OCI-LY7 (cell line): ENCODE results near the gene ALG9. TPM values are rescaled to one million over a fixed set of nuclear protein-coding genes. Genes with fewer than 3 reads are reported as not detected.

Source experiments
- BruUV-seq: library from RNA; stranded (reverse); fragments of 400-500 nt; replicated peaks from 2 replicates; lab custom pipeline; 2021; lab: Mats Ljungman, UMichigan
- CTCF ChIA-PET: fragments of 300-600 bp; sonication (Branson Sonifier 250); formaldehyde crosslinking; loops from one replicate; lab custom pipeline; 2022; ENCODE audit warnings: antibody characterized with exemption; ENCODE audit not compliant: unreplicated experiment; lab: Charles Lee
- POLR2A ChIA-PET: fragments of 300-600 bp; sonication (Branson Sonifier 250); formaldehyde crosslinking; loops from one replicate; lab custom pipeline; 2022; ENCODE audit warnings: antibody characterized with exemption; lab: Charles Lee
- DNase-seq: peaks from one replicate; pipeline ENCODE4 v3.0.0-alpha.2; 2015; ENCODE audit warnings: low spot score
- H2AFZ ChIP-seq: fragments of 200-600 bp; sonication (generic), shearing (Covaris generic); 2 replicates; pipeline ENCODE4 v1.6.1; 2014; ENCODE audit warnings: mild to moderate bottlenecking, antibody characterized with exemption, low read length, moderate library complexity
- H3K27ac ChIP-seq: fragments of 200-600 bp; sonication (generic); 2 replicates; pipeline ENCODE4 v1.5.1; 2014; ENCODE audit warnings: mixed run types, low read depth, mild to moderate bottlenecking, moderate library complexity, low read length, inconsistent platforms; ENCODE audit not compliant: poor library complexity, severe bottlenecking
- H3K36me3 ChIP-seq: fragments of 200-600 bp; sonication (generic); 2 replicates; pipeline ENCODE4 v1.6.1; 2014; ENCODE audit warnings: mild to moderate bottlenecking, antibody characterized with exemption, low read length, moderate library complexity, mixed read lengths; ENCODE audit not compliant: insufficient read depth
- H3K4me1 ChIP-seq: fragments of 200-600 bp; sonication (generic); 2 replicates; pipeline ENCODE4 v1.5.1; 2014; ENCODE audit warnings: mild to moderate bottlenecking, low read length; ENCODE audit not compliant: insufficient read depth, poor library complexity, severe bottlenecking
- H3K4me2 ChIP-seq: fragments of 200-600 bp; sonication (generic); 2 replicates; pipeline ENCODE4 v1.6.1; 2014; ENCODE audit warnings: mild to moderate bottlenecking, low read length
- H3K4me3 ChIP-seq: fragments of 200-600 bp; sonication (generic); 2 replicates; pipeline ENCODE4 v1.5.1; 2014; ENCODE audit warnings: mild to moderate bottlenecking, low read depth, low read length; ENCODE audit not compliant: poor library complexity, severe bottlenecking
- H3K79me2 ChIP-seq: fragments of 200-600 bp; sonication (generic); 2 replicates; pipeline ENCODE4 v1.6.1; 2016; ENCODE audit warnings: low read depth, mild to moderate bottlenecking, low read length, moderate library complexity, mixed read lengths; ENCODE audit not compliant: insufficient read depth
- H3K9me2 ChIP-seq: fragments of 200-600 bp; sonication (generic); 2 replicates; pipeline ENCODE4 v1.6.1; 2016; ENCODE audit warnings: mild to moderate bottlenecking, low read length, mixed read lengths; ENCODE audit not compliant: insufficient read depth
- H3K9me3 ChIP-seq: fragments of 200-600 bp; sonication (generic); 2 replicates; pipeline ENCODE4 v1.6.1; 2014; ENCODE audit warnings: mild to moderate bottlenecking, mixed run types, low read length, mixed read lengths
- H4K20me1 ChIP-seq: fragments of 200-600 bp; sonication (generic); 2 replicates; pipeline ENCODE4 v1.6.1; 2014; ENCODE audit warnings: mild to moderate bottlenecking, antibody characterized with exemption, low read length, moderate library complexity, mixed read lengths; ENCODE audit not compliant: insufficient read depth
- EZH2phosphoT487 ChIP-seq: fragments of 200-600 bp; sonication (generic); IDR thresholded peaks from 2 replicates; pipeline ENCODE4 v1.6.1; 2018; ENCODE audit warnings: low read depth, borderline replicate concordance, mild to moderate bottlenecking, mixed run types, antibody characterized with exemption, low read length, moderate library complexity, mixed read lengths
- intact Hi-C: fragments of 100-400 bp; cut with micrococcal nuclease; formaldehyde crosslinking; loops from one replicate; pipeline ENCODE4 v1.10.0; 2022; ENCODE audit not compliant: unreplicated experiment
- total RNA-seq, 2 experiments: library from RNA; depleted of rRNA in 1 of 2; stranded (reverse); fragments of >200 nt in 1 of 2; shearing (Covaris generic) in 1 of 2; gene quantifications; 2 replicates each; pipeline ENCODE4 v1.2.3, GENCODE V29; 2014 to 2022
- TF ChIP-seq, protein P1 (sequence below): fragments of 200-600 bp; sonication (generic); conservative IDR thresholded peaks from 2 replicates; pipeline ENCODE4 v1.5.1; 2014; ENCODE audit warnings: mild to moderate bottlenecking, antibody characterized with exemption, low read length, moderate library complexity, mixed read lengths

The ALG9 gene
- total RNA-seq, 2 experiments from 2014 or later, result 16.8 to 21.6 TPM

DNA sequence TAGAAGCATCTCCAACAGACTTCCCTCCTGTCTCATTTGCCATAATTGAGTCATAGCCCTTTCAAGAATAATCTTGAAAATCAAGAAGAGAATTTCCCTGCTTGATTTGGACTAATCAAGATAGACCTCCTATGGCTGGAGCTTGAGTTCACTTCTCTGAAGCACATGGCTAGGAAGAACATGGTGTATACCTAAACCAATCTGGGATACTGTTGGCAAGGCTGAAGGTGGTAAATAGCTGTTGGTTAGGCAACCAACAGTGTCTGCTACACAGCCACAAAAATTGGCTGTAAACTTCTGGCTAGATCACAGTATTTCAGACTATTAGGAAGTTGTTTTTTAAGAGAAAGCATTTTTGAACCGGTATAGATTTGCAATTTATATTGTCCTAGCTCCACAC lies 35.3 kb upstream of the ALG9 start:
- no peaks in the 10 kb centered on the region for H3K9me3 ChIP-seq
- H3K27ac ChIP-seq, result no peak overlapping the region
- intact Hi-C loops, result no loop called here
- H3K36me3 ChIP-seq, result no peaks in the 10 kb centered on the region
- DNase-seq, result no peak
- CTCF ChIA-PET, result no interaction called here
- H2AFZ ChIP-seq, result no peak overlapping the region
- TF ChIP-seq EZH2phosphoT487, result no peak
- TF ChIP-seq, protein P1, sequence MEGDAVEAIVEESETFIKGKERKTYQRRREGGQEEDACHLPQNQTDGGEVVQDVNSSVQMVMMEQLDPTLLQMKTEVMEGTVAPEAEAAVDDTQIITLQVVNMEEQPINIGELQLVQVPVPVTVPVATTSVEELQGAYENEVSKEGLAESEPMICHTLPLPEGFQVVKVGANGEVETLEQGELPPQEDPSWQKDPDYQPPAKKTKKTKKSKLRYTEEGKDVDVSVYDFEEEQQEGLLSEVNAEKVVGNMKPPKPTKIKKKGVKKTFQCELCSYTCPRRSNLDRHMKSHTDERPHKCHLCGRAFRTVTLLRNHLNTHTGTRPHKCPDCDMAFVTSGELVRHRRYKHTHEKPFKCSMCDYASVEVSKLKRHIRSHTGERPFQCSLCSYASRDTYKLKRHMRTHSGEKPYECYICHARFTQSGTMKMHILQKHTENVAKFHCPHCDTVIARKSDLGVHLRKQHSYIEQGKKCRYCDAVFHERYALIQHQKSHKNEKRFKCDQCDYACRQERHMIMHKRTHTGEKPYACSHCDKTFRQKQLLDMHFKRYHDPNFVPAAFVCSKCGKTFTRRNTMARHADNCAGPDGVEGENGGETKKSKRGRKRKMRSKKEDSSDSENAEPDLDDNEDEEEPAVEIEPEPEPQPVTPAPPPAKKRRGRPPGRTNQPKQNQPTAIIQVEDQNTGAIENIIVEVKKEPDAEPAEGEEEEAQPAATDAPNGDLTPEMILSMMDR, result no peak
- POLR2A ChIA-PET, result interaction anchor here (0.8 to 1.1 kb wide), 2 partner anchors 12 to 25 kb away, joined by 3 read pairs; partner anchors contain the start of gene C11orf52
- no peaks in the 10 kb centered on the region for H3K4me1 ChIP-seq
- no peak overlapping the region for H3K4me3 ChIP-seq
- H3K4me2 ChIP-seq, result no peak overlapping the region
- BruUV-seq, result no TSS peak
- no peaks in the 10 kb centered on the region for H3K9me2 ChIP-seq
- no peaks in the 10 kb centered on the region for H3K79me2 ChIP-seq
- H4K20me1 ChIP-seq, result no peaks in the 10 kb centered on the region

DNA sequence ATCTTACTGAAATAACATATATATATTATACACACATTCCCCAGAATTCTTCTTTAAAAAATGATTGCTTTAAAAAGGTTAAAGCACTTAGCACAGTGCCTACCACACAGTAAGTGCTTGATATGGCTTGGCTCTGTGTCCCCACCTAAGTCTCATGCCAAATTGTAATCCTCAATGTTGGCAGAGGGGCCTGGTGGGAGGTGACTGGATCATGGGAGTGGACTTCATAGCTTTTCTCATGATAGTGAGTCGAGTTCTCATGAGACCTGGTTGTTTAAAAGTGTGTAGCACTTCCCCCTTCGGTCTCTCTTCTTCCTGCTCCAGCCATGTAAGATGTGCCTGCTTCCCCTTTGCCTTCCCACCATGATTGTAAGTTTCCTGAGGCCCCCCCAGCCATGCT lies 34.0 kb upstream of the ALG9 start:
- no peaks in the 10 kb centered on the region for H3K36me3 ChIP-seq
- no peaks in the 10 kb centered on the region for H3K9me3 ChIP-seq
- H3K79me2 ChIP-seq, result no peaks in the 10 kb centered on the region
- intact Hi-C loops, result no loop called here
- TF ChIP-seq EZH2phosphoT487, result no peak
- TF ChIP-seq, protein P1, result no peak
- CTCF ChIA-PET, result no interaction called here
- H3K4me1 ChIP-seq, result no peaks in the 10 kb centered on the region
- no peak overlapping the region for H3K4me3 ChIP-seq
- H3K4me2 ChIP-seq, result no peak overlapping the region
- POLR2A ChIA-PET, result interaction anchor here (0.5 to 1.7 kb wide), 5 partner anchors 17 to 285 kb away, joined by 3 to 4 read pairs (median 3); no protein-coding TSS in a partner anchor
- BruUV-seq, result no TSS peak
- no peak overlapping the region for H2AFZ ChIP-seq
- no peak for DNase-seq
- H4K20me1 ChIP-seq, result no peaks in the 10 kb centered on the region
- no peaks in the 10 kb centered on the region for H3K9me2 ChIP-seq
- H3K27ac ChIP-seq, result no peak overlapping the region

DNA sequence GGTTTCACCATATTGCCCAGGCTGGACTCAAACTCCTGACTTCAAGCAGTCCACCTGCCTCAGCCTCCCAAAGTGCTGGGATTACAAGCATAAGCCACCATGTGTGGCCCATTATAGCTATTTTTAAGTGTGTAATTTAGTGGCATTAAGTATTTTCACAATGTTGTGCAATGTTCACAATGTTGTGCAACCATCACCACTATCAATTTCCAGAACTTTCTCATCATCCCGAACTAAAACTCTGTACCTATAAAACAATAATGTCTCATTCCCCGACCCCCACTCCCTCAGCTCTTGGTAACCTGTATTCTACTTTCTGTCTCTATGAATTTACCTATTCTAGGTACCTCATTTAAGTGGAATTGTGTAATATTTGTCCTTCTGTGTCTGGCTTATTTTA lies 15.5 kb upstream of the ALG9 start:
- POLR2A ChIA-PET, result interaction anchor here (0.7 to 0.9 kb wide), 2 partner anchors 16 to 48 kb away, joined by 3 to 4 read pairs; no protein-coding TSS in a partner anchor
- DNase-seq, result no peak
- H3K9me2 ChIP-seq, result no peaks in the 10 kb centered on the region

More for the DNA sequence above, 15.5 kb upstream of the ALG9 start:
- Histone ChIP-seq H3K79me2 (no peaks in the 10 kb centered on the region), H2AFZ (no peak overlapping the region), H3K9me3 (no peaks in the 10 kb centered on the region), H3K4me2 (no peak overlapping the region), H3K4me3 (no peak overlapping the region), H3K36me3 (no peaks in the 10 kb centered on the region), H3K4me1 (no peaks in the 10 kb centered on the region), H3K27ac (no peak overlapping the region), H4K20me1 (no peaks in the 10 kb centered on the region)
- CTCF ChIA-PET, result no interaction called here
- TF ChIP-seq EZH2phosphoT487, result no peak
- TF ChIP-seq, protein P1, result no peak
- intact Hi-C loops, result no loop called here
- BruUV-seq, result no TSS peak
